ENCODE results near the gene MYO1H.

The MYO1H gene

DNA sequence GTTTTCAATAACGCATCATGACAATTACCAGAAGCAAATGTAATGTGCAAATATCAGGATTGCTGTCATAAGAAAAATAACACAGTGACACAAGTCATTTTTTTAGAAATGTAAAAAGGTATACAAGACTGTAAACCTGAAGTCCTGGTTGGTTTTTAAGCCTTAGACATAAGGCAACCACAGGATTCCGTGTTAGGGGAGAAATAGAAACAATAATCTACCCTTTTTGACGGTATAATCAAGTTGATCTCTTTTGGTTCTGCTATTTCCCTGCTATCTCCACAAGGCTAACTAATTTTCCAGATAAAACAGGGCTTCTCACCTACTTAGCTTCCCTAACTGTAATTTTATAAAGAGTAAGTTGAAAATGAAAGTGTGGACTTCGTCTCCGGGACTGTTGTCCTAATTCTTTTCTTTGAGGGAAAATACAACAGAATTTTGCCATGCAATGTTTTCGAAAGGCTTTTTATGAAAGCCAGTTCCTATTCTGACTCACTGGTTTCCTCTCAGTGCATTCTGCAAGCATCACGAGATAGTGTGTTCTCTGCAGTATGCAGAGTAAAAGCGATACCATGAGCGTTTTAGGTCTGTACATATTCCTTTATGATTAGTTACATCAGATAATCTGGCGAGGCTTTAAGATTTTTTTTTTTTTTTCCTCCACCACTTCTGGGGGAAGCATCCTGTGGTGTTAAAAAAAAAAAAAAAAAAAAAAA is 10.6 kb downstream of the MYO1H start:
- POLR2A ChIA-PET (ENCODE audit: low non-redundant PET), result no interaction called here
- no peak for DNase-seq (ENCODE audit: low spot score)
- CTCF ChIA-PET, result no interaction called here
- H3K27ac ChIP-seq, result no peak overlapping the region
- TF ChIP-seq, protein P1, sequence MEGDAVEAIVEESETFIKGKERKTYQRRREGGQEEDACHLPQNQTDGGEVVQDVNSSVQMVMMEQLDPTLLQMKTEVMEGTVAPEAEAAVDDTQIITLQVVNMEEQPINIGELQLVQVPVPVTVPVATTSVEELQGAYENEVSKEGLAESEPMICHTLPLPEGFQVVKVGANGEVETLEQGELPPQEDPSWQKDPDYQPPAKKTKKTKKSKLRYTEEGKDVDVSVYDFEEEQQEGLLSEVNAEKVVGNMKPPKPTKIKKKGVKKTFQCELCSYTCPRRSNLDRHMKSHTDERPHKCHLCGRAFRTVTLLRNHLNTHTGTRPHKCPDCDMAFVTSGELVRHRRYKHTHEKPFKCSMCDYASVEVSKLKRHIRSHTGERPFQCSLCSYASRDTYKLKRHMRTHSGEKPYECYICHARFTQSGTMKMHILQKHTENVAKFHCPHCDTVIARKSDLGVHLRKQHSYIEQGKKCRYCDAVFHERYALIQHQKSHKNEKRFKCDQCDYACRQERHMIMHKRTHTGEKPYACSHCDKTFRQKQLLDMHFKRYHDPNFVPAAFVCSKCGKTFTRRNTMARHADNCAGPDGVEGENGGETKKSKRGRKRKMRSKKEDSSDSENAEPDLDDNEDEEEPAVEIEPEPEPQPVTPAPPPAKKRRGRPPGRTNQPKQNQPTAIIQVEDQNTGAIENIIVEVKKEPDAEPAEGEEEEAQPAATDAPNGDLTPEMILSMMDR (conservative IDR thresholded peaks at IDR 0.05; ENCODE audit: low read depth), result no peak

DNA sequence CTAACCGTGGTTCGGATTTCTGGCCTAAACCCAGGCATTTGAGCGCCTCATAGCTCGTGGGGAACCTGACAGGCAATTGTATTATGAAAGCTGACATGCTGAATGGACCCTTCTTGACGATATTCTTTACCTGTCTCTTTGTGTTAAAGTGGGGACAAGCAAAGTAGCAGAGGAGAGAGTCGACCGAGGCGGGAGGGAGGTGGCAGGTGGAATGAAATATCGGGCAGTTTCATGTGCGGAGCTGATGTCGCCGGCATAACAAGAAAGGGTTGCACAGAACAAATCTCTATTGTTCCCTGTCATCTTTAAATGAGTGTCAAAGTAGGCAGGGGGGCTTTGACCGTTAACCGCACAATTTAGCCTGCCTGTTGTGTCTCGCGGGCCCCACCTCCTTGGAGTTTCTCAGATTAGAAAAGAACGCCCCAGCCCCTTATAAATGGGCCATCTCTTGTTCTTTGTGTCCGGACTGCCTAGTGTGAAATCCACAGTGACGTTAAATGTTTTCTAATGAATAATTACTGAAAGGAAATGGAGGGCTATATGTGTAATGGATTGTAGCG is 11.5 kb downstream of the MYO1H start:
- POLR2A ChIA-PET (ENCODE audit: low non-redundant PET), result no interaction called here
- no peak for DNase-seq (ENCODE audit: low spot score)
- CTCF ChIA-PET, result no interaction called here
- TF ChIP-seq, protein P1 (conservative IDR thresholded peaks at IDR 0.05; ENCODE audit: low read depth), result no peak
- no peak overlapping the region for H3K27ac ChIP-seq

DNA sequence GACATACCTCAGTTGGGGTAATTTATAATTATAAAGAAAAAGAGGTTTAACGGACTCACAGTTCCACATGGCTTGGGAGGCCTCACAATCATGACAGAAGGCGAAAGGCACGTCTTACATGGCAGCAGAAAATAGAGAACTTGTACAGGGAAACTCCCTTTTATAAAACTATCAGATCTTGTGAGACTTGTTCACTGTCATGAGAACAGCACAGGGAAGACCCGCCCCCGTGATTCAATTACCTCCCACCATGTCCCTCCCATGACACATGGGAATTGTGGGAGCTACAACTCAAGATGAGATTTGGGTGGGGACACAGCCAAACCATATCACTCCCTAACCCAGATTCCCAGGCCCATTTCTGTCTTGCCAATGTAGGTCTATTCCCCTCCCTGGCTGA is 22.1 kb downstream of the MYO1H start:
- POLR2A ChIA-PET (ENCODE audit: low non-redundant PET), result no interaction called here

GRCh38 chr12:109377139-109377685 is 29.5 kb downstream of the MYO1H start:
- TF ChIP-seq, protein P1 (conservative IDR thresholded peaks at IDR 0.05; ENCODE audit: low read depth), result no peak
- DNase-seq (ENCODE audit: low spot score), result no peak
- no peak overlapping the region for H3K27ac ChIP-seq
- ChIA-PET CTCF (interaction anchor here (1.0 kb wide), 1 partner anchor 16 kb away, joined by 4 read pairs; no protein-coding TSS in a partner anchor), POLR2A (ENCODE audit: low non-redundant PET) (no interaction called here)

More for the DNA sequence above, 22.1 kb downstream of the MYO1H start:
- H3K27ac ChIP-seq, result no peak overlapping the region
- no peak for DNase-seq (ENCODE audit: low spot score)
- TF ChIP-seq, protein P1 (conservative IDR thresholded peaks at IDR 0.05; ENCODE audit: low read depth), result no peak
- CTCF ChIA-PET, result no interaction called here

GRCh38 chr12:109378569-109378968 is 30.9 kb downstream of the MYO1H start:
- H3K27ac ChIP-seq, result no peak overlapping the region
- POLR2A ChIA-PET (ENCODE audit: low non-redundant PET), result no interaction called here
- no peak for DNase-seq (ENCODE audit: low spot score)
- TF ChIP-seq, protein P1 (conservative IDR thresholded peaks at IDR 0.05; ENCODE audit: low read depth), result no peak
- CTCF ChIA-PET, result interaction anchor here (1.0 kb wide), 1 partner anchor 50 kb away, joined by 10 read pairs; no protein-coding TSS in a partner anchor

GRCh38 chr12:109382031-109382430 is 34.3 kb downstream of the MYO1H start:
- DNase-seq (ENCODE audit: low spot score), result no peak
- TF ChIP-seq, protein P1 (conservative IDR thresholded peaks at IDR 0.05; ENCODE audit: low read depth), result no peak
- ChIA-PET POLR2A (ENCODE audit: low non-redundant PET) (no interaction called here), CTCF (no interaction called here)
- H3K27ac ChIP-seq, result no peak overlapping the region

All from RWPE1 (cell line).